GM12875 (cell line): Measurements from ENCODE around the gene BASP1.
A peak's percentile ranks its signal among the peaks of the same experiment; 100 is the strongest.

Experiments used
- H3K4me3 ChIP-seq: one replicate; pipeline ENCODE4 v1.5.1; 2011; ENCODE audit warnings: low read depth, low read length, control low read depth
- TF ChIP-seq, protein P1 (sequence below): IDR thresholded peaks from 2 replicates; pipeline ENCODE4 v1.5.1; 2011; ENCODE audit warnings: low read depth, mild to moderate bottlenecking, control low read depth, inconsistent platforms, low read length, moderate library complexity, borderline replicate concordance; ENCODE audit not compliant: insufficient read depth

Gene BASP1, protein sequence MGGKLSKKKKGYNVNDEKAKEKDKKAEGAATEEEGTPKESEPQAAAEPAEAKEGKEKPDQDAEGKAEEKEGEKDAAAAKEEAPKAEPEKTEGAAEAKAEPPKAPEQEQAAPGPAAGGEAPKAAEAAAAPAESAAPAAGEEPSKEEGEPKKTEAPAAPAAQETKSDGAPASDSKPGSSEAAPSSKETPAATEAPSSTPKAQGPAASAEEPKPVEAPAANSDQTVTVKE

DNA sequence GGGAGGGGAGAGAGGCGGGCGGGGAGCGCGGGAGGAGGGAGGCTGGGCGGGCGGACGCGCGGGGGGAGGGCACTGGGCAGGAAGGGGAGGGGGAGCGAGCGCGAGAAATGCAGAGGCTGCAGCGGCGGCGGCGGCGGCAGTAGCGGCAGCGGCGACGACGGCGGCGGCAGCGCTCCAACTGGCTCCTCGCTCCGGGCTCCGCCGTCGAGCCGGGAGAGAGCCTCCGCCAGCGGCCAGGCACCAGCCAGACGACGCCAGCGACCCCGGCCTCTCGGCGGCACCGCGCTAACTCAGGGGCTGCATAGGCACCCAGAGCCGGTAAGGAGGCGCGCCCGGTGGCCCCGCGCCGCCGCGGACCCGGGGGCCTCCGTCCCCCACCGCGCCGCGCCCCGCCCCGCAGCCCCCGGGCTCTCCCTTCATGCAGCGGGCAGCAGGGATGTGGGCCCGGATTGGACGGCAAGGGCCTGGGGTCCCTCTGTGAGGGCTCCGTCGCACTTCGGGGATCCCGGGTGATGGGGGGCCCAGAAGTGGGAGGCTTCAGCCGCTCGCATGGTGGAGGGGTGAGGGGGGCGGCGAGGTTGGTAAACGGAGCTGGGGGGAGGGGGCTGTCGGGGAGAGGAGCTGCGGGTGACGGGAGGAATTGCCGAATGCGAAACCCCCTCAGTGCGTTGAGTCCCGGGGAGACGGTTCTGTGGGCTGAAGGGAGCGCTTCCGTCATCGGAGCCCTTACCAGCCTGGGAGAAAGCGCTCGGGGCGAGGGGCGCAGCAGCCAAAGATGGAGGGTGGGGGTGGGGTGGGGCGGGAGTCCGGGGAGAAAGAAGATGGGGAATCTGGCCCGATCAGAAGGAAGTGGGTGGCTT is at the start of gene BASP1:
TSS of gene BASP1 (plus strand) at position 139 of the 860 bp plus-strand sequence. CDS start 57,586 bp downstream, outside the sequence.
- peak within 1 kb of the TSS; percentile 98 for H3K4me3 ChIP-seq
- TF ChIP-seq, protein P1, sequence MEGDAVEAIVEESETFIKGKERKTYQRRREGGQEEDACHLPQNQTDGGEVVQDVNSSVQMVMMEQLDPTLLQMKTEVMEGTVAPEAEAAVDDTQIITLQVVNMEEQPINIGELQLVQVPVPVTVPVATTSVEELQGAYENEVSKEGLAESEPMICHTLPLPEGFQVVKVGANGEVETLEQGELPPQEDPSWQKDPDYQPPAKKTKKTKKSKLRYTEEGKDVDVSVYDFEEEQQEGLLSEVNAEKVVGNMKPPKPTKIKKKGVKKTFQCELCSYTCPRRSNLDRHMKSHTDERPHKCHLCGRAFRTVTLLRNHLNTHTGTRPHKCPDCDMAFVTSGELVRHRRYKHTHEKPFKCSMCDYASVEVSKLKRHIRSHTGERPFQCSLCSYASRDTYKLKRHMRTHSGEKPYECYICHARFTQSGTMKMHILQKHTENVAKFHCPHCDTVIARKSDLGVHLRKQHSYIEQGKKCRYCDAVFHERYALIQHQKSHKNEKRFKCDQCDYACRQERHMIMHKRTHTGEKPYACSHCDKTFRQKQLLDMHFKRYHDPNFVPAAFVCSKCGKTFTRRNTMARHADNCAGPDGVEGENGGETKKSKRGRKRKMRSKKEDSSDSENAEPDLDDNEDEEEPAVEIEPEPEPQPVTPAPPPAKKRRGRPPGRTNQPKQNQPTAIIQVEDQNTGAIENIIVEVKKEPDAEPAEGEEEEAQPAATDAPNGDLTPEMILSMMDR, result no peak

DNA sequence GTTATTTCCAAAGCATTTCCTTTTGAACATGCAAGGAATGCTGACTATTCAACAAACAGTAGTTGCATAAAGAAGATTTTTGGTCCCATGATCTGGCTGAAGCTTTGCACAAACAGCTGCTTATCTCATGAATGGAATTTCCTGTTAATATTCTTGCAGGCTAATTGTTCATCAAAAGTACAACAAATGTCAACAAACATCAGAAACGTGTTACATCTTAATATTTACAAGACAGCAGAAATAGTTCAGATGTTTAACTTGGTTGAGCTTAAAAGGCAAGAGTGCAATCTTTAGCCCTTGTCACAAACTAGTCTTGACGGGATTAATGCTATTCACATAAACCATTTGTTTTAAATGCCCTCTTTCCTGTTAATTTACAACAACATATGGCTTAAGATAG is 47.9 kb upstream of the BASP1 start:
- TF ChIP-seq, protein P1, result no peak

DNA sequence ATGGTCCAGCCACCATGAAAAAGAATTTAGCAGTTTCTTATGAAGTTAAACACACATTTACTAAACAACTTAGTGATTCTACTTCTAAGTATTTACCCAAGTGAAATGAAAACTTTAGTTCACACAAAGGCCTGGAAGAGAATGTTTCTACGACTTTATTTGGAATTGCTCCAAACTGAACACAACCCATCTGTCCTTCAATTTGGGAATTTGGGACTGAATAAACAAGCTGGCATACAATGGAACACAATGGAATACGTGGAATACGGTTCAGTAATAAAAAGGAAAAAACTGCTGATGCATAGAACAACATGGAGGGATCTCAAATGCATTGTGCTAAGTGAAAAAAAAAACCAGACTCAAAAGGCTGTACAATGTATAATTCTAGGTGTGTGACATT is 44.6 kb upstream of the BASP1 start:
- H3K4me3 ChIP-seq, result no peak overlapping the region
- TF ChIP-seq, protein P1, result no peak

More for the DNA sequence above, 47.9 kb upstream of the BASP1 start:
- no peak overlapping the region for H3K4me3 ChIP-seq

DNA sequence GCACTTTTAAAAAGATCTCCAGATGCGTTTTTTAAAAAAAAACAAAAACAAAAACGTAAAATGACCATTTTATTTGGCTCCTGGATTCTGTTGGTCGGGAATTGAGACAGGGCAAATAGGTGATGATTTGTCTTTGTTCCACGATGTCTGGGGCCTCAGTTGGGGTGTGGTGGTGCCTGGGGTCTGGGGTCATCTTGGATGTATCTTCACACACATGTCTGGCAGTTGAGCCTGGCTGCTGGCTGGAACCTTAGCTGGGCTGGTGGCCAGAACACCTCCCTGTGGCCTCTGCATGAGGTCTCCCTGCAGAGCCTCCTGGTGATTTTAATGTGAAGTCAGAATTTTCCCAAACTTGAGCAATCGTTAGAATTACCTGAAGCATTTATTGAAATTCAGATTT is 42.5 kb upstream of the BASP1 start:
- TF ChIP-seq, protein P1, result no peak
- no peak overlapping the region for H3K4me3 ChIP-seq

DNA sequence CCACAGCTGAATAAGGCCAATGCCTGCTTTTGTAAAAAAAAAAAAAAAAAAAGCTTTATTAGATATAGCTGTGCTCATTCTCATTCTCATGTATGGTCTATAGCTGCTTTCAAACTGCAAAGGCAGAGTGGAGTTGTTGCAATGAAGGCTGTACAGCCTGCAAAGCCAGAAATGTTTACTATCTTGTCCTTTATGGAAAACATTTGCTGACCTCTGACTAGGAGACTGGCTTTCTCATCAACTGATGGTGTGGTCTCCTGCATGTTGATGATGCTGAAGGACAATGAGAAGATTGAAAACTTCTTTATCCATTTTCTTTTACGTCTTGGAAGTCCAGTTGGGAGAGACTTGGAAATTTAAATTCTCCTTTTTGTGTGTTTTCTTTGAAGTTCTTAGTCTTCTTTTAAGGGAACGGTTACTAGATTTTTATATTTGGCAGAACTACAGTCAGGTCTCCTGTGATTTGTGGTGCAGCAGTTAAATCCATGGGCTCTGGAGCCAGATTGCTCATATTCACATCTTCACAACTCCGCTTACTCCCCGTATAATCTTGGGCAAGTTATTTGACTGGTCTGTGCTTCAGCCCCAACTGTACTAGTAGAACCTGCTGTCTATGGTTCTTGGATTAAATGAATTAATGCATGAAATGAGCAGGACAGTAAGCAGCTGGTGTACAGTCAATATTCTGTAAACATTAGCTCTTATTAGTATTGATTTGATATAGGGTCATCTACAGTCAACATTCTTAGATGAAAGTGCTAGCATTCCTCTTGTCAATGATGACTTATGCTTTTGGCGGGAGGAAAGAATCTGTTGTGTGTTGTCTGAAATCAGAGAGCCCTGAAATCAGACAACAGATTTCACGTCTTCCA is 39.7 kb upstream of the BASP1 start:
- TF ChIP-seq, protein P1, result no peak
- no peak overlapping the region for H3K4me3 ChIP-seq

DNA sequence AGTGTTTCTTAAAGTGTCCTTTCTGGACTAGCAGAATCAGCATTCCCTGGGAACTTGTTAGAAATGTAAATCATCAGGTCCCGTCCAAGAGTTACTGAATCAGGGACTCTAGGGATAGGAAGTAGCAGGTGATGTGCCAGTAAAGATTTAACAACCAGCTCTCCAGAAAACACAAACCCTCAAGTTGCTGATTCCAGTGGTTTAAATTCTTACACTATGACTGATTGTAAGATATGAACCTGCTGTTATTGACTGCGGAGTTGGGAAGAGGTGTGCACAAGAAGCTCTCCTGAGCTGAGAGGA is 39.1 kb upstream of the BASP1 start:
- TF ChIP-seq, protein P1, result no peak

More for the DNA sequence above, 39.1 kb upstream of the BASP1 start:
- H3K4me3 ChIP-seq, result no peak overlapping the region
